ENCODE data around the gene POLE3. TPM values are rescaled to one million over a fixed set of nuclear protein-coding genes. Genes with fewer than 3 reads are reported as not detected.

Gene POLE3
- total and polyA plus RNA-seq, 2 donors (not counting 1 experiment from before 2014, with no cell fraction given) = 50.3 to 60.7 TPM

DNA sequence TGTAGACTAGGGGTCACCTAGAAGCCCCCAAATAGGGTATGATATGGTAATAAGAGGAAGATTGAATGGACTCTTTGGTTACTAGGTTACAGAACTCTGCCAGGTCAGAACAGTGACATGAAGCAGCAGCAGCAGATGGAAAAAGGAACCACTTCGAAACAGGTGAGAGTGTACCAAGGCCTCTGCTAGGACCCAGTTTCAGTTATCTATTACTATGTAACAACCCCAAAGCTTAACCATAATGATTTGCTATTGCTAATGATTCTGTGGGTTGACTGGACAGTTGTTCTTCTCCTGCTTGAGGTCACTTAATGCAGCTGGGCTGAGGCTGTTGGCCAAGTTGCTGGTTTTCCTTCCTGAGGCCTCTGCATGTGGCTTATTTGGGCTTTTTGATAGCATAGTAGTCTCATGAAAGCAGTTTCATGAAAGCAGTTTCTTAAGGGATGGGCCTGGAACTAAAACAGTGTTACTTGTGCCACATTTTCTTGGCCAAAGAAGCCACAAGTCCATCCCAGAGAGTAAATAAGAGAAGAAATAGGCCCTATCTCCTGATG is 17.7 kb upstream of the POLE3 start:
- H3K79me2 ChIP-seq (ENCODE audit: control insufficient read depth, insufficient read depth, low read length) = no peaks in the 10 kb centered on the region
- no peaks in the 10 kb centered on the region for H3K9me3 ChIP-seq (ENCODE audit: control extremely low read depth in 1 of 3, control insufficient read depth in 2 of 3, insufficient read depth in 1 of 3, low read length in 2 of 3)
- no peak overlapping the region for H2AFZ ChIP-seq (ENCODE audit: insufficient read depth, low read depth, low read length, poor library complexity, severe bottlenecking)
- H3K9me3 Mint-ChIP-seq (ENCODE audit: insufficient read depth) = no peaks in the 10 kb centered on the region
- H3K27me3 ChIP-seq (replicated peaks in 1 of 4; ENCODE audit: control extremely low read depth in 1 of 4, control insufficient read depth in 3 of 4, insufficient read depth in 4 of 4, low read length in 3 of 4) = peaks cover 0 to 4% (median 0%) of the 10 kb centered on the region in 4 experiments
- ATAC-seq (ENCODE audit: low read depth) (no peak), DNase-seq (no peak)
- H3K27ac ChIP-seq (ENCODE audit: low read length in 2 of 2) = no peak overlapping the region
- H3K27me3 Mint-ChIP-seq = peaks cover 10% of the 10 kb centered on the region
- no peak overlapping the region for H3K27ac Mint-ChIP-seq
- WGBS (ENCODE audit: insufficient coverage) = no CpG with 5 or more reads among the region's 1 CpG
- no peaks in the 10 kb centered on the region for H4K20me1 ChIP-seq (ENCODE audit: control insufficient read depth, insufficient read depth, low read length, poor library complexity, severe bottlenecking)
- no peaks in the 10 kb centered on the region for H3K4me1 ChIP-seq (ENCODE audit: control insufficient read depth in 2 of 2, insufficient read depth in 2 of 2, low read length in 2 of 2)
- H3K4me3 Mint-ChIP-seq = no peak overlapping the region
- no peak overlapping the region for H3K4me2 ChIP-seq (replicated peaks; ENCODE audit: low read depth, low read length, poor library complexity, severe bottlenecking)
- no peak overlapping the region for H3K4me3 ChIP-seq (ENCODE audit: control extremely low read depth in 1 of 5, extremely low read depth in 1 of 5, insufficient read depth in 1 of 5, low read depth in 2 of 5, low read length in 4 of 5)
- H3K4me1 Mint-ChIP-seq = no peaks in the 10 kb centered on the region
- no peak overlapping the region for H3K9ac ChIP-seq (ENCODE audit: low read length)
- CTCF ChIA-PET = interaction anchor here (0.9 kb wide), 1 partner anchor 230 kb away, joined by 5 read pairs; no protein-coding TSS in a partner anchor
- TF ChIP-seq CTCF (IDR thresholded peaks at IDR 0.05) (no peak), EZH2 (IDR thresholded peaks at IDR 0.05; ENCODE audit: borderline replicate concordance, insufficient read depth, low read depth, low read length, poor library complexity, severe bottlenecking) (no peak)
- intact Hi-C loops (cut with micrococcal nuclease) = no loop called here
- POLR2A ChIA-PET = no interaction called here
- H3K36me3 ChIP-seq (replicated peaks in 1 of 2; ENCODE audit: control extremely low read depth in 1 of 2, control insufficient read depth in 1 of 2, extremely low read depth in 1 of 2, insufficient read depth in 2 of 2, low read length in 1 of 2) = no peaks in the 10 kb centered on the region

DNA sequence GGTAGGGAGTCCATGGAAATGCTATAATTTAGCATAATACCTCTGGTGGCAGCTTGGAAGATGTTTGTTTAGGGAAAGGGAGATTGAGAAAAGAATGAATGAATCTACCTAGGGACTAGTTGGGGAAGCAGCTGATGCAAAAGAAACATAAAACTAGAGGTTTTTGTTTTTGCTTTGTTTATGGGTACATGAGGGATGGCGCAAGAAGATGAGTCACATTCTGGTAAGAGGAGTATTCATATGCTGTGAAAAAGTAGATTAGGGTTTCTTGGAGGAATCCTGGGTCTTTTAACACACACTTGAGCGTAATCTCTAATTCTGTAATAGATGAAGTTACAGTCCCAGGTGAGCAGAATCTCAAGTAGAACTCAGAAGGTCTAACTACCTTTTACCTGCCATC is 17.2 kb upstream of the POLE3 start:
- H3K9me3 Mint-ChIP-seq (ENCODE audit: insufficient read depth) = no peaks in the 10 kb centered on the region
- Histone ChIP-seq H3K4me3 (ENCODE audit: control extremely low read depth in 1 of 5, extremely low read depth in 1 of 5, insufficient read depth in 1 of 5, low read depth in 2 of 5, low read length in 4 of 5) (no peak overlapping the region), H3K9me3 (ENCODE audit: control extremely low read depth in 1 of 3, control insufficient read depth in 2 of 3, insufficient read depth in 1 of 3, low read length in 2 of 3) (no peaks in the 10 kb centered on the region), H3K27me3 (replicated peaks in 1 of 4; ENCODE audit: control extremely low read depth in 1 of 4, control insufficient read depth in 3 of 4, insufficient read depth in 4 of 4, low read length in 3 of 4) (peaks cover 0 to 4% (median 0%) of the 10 kb centered on the region in 4 experiments), H3K36me3 (replicated peaks in 1 of 2; ENCODE audit: control extremely low read depth in 1 of 2, control insufficient read depth in 1 of 2, extremely low read depth in 1 of 2, insufficient read depth in 2 of 2, low read length in 1 of 2) (no peaks in the 10 kb centered on the region), H3K4me1 (ENCODE audit: control insufficient read depth in 2 of 2, insufficient read depth in 2 of 2, low read length in 2 of 2) (no peaks in the 10 kb centered on the region), H2AFZ (ENCODE audit: insufficient read depth, low read depth, low read length, poor library complexity, severe bottlenecking) (no peak overlapping the region), H3K27ac (ENCODE audit: low read length in 2 of 2) (no peak overlapping the region), H3K9ac (ENCODE audit: low read length) (no peak overlapping the region), H3K4me2 (replicated peaks; ENCODE audit: low read depth, low read length, poor library complexity, severe bottlenecking) (no peak overlapping the region), H4K20me1 (ENCODE audit: control insufficient read depth, insufficient read depth, low read length, poor library complexity, severe bottlenecking) (no peaks in the 10 kb centered on the region), H3K79me2 (ENCODE audit: control insufficient read depth, insufficient read depth, low read length) (no peaks in the 10 kb centered on the region)
- intact Hi-C loops (cut with micrococcal nuclease) = no loop called here
- no peak for TF ChIP-seq CTCF (IDR thresholded peaks at IDR 0.05)
- no peak for TF ChIP-seq EZH2 (IDR thresholded peaks at IDR 0.05; ENCODE audit: borderline replicate concordance, insufficient read depth, low read depth, low read length, poor library complexity, severe bottlenecking)
- H3K4me1 Mint-ChIP-seq = no peaks in the 10 kb centered on the region
- DNase-seq (no peak), ATAC-seq (ENCODE audit: low read depth) (no peak)
- ChIA-PET POLR2A (no interaction called here), CTCF (interaction anchor here (0.9 kb wide), 1 partner anchor 230 kb away, joined by 5 read pairs; no protein-coding TSS in a partner anchor)
- peaks cover 10% of the 10 kb centered on the region for H3K27me3 Mint-ChIP-seq
- WGBS (ENCODE audit: insufficient coverage) = 89% methylated on average over 1 of the region's 2 CpGs
- H3K4me3 Mint-ChIP-seq = no peak overlapping the region
- H3K27ac Mint-ChIP-seq = no peak overlapping the region

Measured in B cell (primary cell).